ENCODE data around the gene SUPT16H.
"Not testable (repeated sequence)": the region's sequence is repeated elsewhere in the genome, so short reads cannot be mapped to it uniquely, and the experiment has no call there.

The SUPT16H gene

GRCh38 chr14:21307637-21308036 lies 76.2 kb downstream of the SUPT16H start:
- DNase-seq (ENCODE audit: low read depth, low spot score) = no peak
- H3K27ac ChIP-seq = no peak overlapping the region

- DNase-seq (ENCODE audit: low read depth, low spot score); H3K27ac ChIP-seq: not testable (repeated sequence)
Observed at GRCh38 chr14:21302836-21303140, 81.0 kb downstream of the SUPT16H start.

- no peak for DNase-seq (ENCODE audit: low read depth, low spot score)
- H3K27ac ChIP-seq = no peak overlapping the region
Observed at GRCh38 chr14:21302013-21302835, 81.6 kb downstream of the SUPT16H start.

All from epithelial cell of prostate (primary cell).